Fibroblast of skin of right biceps (primary cell): ENCODE results near the gene POLR3A.
"Not testable (repeated sequence)": the region's sequence is repeated elsewhere in the genome, so short reads cannot be mapped to it uniquely, and the experiment has no call there.

Experiments
- DNase-seq: peaks from one replicate; pipeline ENCODE4 v3.0.0-alpha.2; 2013

Gene POLR3A

DNA sequence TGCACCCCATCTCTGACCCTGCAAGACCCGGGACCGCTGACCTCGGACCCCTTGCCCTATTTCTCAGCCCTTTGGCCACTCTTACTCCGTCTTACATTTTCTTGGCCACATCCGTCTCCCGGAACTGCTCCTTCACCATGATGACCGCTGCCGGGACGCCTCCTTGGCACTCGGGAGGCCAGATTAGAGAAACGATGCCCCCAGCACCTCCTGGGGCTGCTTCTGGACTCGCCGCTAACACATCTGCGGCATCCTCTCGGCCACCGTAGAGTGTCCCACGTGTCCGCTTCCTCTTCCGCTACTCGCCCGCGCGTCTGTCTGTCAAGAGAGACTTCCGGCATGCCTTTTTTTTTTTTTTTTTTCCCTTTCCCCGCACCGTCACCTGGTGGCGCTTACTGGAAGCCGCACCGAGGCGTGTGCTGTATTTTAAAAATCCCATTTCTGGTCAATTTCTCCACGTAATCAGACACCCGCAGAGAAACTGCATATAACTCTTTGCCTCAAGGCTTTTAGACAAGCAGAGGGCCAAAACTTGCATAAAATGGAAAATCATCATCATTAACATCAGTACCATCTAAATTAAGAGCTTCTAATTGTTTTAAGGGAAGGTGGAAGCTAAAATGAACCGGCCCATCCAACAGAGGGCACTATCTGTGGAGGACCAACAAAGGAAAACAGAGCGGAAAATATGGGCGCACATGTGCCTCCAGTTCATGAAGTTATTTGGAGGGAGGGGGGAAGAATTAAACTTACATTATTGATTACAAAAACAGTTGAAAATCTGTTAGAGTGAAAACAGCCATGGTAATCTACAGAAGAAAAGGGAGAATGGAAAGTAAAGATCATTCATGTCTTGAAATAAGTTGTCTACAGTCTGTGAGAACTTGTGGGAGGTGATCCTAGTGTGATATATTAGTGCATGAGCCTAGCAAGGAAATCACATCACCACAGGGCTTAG is at the start of gene POLR3A:
Gene POLR3A, minus strand, starts transcription at position 247 of the 958 bp plus-strand sequence. Its CDS starts 108 bp downstream, at position 139.
- DNase-seq = peak; percentile 99

DNA sequence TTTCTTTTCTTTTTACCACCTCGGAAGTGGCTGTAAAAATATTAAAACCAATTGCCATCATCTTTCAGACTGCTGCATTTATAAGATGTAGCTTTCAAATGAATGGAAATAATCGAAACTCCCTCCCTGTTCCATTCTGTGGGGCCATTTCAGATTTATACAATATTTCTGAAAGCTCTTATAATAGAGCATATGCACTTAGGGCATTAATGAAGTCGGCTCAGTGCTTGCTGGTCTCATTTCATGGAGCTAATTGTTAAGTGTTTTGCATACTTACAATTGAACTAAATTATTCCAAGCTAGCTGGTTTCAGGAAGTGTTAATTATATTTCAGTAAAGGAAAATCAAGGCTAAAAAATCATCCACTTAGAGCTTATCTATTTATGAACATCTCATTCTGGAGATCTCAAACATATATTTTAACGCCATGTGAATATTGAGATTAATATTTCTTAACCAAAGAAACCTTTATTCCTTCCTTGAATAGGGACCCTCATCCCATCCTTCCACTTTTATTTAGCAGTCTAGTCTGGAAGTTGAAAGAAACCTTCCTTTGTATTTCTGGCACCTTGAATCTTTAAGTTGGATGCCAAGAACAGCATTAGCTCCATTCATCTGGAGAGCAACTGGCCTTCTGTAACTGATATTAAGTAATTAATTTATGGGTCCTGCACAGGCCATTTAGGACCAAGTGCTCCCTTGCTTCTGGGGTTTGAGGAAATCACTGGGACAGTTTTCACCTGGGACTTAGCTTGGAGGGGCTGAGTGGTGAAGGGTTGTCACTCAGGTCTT is 49.4 kb upstream of the POLR3A start:
- DNase-seq = no peak

DNA sequence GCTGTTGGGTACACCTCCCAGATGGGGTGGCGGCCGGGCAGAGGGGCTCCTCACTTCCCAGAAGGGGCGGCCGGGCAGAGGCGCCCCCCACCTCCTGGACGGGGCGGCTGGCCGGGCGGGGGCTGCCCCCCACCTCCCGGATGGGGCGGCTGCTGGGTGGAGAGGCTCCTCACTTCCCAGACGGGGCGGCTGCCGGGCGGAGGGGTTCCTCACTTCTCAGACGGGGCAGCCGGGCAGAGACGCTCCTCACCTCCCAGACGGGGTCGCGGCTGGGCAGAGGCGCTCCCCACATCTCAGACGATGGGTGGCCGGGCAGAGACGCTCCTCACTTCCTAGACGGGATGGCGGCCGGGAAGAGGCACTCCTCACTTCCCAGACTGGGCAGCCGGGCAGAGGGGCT is 46.5 kb upstream of the POLR3A start:
- not testable (repeated sequence) for DNase-seq

DNA sequence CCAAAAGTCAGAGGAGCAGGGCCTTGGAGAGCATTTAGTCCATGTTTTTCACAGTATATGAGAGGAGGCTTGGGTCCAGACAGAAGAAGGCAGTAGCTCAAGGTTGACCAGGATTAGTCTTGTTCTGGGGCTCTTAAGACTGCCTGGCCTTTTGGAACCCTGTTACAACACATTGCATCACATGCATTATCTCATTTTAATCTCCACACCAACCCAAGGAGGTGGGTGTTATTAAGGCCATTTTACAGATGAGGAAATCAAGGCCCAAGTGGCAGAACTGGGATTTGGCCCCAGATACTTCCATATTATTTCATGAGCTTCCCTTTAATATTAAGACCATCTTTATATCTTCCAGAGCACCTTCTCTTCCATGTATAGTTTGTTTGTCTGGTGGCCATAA is 43.2 kb upstream of the POLR3A start:
- no peak for DNase-seq

DNA sequence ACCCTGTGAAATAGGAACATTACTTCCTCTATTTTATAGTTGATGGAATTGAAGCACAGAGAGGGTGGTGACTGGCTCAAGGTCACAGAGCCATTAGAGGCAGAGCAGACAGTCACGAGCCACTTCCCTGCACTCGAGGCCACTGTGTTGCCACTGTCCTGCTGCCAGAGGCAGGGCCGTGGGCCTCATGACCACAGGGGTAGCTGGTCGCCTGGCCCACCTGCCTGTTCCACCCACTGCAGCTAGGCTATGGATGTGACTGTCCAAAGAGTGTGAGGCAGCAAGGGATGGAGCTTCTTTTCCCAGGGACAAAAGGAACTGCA is 42.5 kb upstream of the POLR3A start:
- DNase-seq = no peak

DNA sequence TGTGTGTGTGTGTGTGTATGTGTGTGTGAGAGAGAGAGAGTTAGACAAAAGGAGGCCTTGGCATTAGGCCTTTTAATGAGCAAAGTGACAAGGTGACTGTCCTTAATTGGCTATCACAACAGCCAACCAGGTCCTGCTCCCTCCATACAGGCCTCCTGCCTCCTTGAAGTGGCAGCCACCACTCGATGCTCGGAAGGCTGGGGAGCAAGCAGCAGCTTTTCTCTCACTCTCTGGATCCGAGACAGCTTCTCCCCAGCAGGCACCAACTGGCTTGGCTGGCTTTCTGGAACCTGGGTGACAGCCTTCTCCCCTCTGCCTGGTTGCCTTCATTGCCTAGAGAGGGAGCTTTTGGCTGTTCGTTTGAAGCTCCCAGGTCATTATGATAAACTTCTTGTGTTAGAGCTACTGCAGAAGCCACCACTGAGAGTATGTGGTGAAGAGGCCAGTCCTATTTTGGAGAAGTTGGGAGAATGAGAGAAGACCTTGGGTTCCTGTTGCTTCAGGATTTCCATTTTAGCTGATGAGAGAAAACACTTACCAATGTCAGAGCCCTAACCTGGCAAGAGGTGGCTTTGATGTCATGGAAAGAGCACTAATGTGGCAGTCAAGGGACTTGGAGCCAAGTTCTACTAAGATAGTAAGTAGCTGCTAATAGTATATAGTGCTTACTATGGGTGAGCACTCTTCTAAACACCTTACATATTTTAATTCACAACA is 42.0 kb upstream of the POLR3A start:
- DNase-seq = no peak

DNA sequence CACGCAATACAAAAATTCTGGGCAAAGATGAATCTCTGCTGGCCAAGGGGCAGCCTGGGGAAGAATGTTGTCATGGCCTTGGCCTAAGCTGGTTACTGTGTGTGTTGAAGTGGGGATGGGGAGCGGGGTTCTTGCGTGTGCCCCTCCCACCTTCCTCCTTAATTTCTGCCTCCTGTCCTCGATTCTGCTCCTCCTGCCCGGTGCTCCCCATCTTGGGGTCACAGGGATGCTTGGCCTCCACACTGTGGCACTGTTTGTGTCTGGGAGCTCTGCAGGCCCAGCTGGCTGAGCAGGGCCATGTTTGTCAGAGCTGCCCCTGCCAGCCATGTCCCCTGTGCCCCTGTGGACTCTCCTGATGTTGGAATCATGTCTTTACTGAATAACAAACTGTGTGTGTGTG is 41.4 kb upstream of the POLR3A start:
- DNase-seq = no peak

DNA sequence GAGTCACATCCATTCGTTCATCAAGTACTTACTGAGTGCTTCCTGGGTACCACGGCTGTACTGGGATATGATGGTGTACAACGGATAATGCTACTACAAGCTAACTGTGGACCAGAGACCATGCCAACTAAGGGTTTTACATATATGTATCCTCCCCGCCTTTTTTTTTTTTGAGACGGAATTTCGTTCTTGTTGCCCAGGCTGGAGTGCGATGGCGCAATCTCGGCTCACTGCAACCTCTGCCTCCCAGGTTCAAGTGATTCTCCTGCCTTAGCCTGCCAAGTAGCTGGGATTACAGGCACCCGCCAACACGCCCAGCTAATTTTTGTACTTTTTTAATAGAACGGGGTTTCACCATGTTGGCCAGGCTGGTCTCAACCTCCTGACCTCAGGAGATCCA is 40.7 kb upstream of the POLR3A start:
- DNase-seq = not testable (repeated sequence)

DNA sequence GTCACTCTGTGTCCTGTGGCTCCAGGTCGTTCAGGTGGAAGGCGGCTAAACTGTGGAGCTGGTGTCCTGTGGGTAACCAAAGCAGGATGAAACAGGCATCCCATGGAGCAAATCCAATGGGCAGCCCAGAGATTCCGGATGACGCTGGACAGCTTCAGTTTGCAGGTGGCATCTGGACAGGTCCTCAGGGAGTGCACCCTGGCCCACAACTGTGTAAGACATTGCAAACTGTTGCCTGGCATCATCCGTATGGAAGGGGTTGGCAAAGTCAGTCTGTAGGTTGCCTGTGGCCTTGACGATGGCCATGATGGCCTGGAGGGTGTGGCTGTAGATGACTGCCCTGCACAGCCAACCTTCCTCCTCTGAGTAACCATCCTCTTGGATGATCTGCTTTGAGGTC is 39.8 kb upstream of the POLR3A start:
- no peak for DNase-seq

DNA sequence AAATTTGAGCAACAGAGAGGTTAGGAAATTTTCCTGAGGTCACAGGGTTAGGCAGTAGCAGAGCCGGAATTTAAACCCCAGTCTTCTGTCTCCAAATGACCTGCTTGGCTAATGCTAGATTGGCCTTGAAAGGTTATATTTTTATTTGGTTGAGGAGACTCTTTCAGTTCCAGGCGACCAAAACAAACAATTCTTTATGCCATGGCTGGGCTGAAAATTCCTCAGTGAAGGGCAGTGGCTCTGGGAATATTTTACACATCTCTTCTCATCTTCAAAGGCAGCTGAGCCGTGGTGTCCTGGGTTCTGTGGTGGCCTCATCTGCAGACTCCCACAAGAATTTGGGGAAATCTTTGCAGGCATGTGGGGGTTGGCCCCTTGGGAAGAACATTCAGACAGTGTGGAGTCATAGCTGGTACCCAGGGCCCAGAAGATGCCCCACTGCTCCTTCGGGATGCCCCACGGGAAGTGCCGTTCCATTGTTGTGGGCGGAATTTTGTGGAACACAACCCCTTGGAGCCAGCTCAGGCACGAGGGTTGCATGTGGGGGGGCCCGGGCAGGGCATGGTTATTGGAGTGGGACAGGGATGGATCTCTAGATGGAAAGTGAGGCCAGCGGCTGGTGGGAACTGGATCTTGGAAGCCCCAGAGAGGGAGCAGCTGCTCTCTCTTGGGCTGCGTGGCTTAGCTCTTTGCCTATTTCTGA is 37.6 kb upstream of the POLR3A start:
- DNase-seq = no peak

DNA sequence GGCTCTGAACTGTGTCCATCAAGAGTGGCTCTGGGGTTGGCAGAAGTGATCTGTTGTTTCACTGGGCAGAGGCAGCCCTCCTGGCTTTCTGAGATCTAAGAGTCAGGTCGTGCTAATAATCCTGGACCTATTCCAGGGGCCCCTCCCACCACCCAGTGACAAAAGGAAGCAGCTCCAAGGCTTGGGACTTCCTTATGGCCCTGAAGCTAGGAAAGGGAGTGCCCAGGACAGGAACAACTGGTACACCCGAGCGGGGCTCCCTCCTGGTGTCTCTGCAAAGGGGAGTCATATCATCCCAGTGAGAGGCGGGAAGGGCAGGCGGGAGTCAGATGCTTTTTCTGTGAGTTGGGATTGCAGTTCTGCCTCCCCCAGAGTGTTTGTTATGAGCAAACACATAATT is 36.7 kb upstream of the POLR3A start:
- no peak for DNase-seq

DNA sequence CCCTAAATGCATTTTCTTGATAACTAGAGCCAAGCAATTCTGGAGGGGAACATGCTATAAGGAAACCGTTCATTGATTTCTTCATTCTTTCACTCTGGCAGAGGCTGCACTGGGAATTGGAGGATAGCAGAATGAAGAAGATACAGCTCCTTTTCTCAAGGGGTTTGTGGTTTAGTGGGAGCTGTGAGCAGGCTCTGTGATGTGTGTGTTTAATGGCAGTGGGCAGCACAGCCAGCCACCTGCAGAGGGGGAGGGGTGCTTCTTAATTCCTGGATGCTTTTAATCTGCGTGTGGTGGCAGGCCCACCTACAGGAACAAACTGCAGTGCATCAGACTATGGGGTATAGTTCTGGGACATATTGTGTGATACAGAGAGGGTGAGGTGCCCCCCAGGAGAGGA is 36.3 kb upstream of the POLR3A start:
- DNase-seq = no peak

DNA sequence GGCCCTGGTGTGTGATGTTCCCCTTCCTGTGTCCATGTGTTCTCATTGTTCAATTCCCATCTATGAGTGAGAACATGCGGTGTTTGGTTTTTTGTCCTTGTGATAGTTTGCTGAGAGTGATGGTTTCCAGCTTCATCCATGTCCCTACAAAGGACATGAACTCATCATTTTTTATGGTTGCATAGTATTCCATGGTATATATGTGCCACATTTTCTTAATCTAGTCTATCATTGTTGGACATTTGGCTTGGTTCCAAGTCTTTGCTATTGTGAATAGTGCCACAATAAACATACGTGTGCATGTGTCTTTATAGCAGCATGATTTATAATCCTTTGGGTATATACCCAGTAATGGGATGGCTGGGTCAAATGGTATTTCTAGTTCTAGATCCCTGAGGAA is 35.6 kb upstream of the POLR3A start:
- DNase-seq = not testable (repeated sequence)

DNA sequence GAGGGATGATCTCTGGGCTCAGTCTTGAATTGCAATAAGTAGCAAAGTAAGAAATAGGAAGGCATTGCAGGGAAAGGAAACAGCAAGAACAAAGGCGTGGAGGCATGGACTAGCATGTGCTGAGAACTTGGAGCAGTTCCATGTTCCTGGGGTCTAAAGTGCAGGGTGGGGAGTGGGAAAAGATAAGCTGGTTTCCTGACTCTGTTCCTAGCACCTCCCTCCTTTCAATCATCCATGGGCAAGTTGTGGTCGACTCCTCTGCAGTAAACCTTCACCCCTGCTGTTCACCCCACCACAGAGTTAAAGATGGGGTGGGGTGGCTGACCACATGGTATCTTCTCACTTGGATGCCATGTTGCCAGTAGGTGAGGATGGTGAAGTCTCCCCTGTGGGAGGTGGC is 33.9 kb upstream of the POLR3A start:
- DNase-seq = no peak

DNA sequence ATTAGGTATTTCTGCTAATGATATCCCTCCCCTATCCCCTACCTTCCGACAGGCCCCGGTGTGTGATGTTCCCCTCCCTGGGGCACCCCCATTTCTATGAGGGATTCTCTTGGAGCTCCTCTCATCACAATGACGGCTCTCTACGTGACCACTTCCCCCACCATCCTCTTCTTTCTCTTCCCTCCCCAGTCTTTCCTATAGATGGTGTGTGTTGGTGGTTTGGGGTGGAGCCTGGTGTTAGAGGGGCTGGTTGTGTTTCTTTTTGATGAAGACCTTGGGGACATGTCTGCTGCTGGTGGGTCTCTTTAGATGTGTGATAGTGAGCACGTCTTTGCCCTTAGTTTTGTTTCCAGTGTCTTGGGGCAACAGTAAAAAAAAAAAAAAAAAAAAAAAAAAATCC is 33.0 kb upstream of the POLR3A start:
- DNase-seq = no peak

DNA sequence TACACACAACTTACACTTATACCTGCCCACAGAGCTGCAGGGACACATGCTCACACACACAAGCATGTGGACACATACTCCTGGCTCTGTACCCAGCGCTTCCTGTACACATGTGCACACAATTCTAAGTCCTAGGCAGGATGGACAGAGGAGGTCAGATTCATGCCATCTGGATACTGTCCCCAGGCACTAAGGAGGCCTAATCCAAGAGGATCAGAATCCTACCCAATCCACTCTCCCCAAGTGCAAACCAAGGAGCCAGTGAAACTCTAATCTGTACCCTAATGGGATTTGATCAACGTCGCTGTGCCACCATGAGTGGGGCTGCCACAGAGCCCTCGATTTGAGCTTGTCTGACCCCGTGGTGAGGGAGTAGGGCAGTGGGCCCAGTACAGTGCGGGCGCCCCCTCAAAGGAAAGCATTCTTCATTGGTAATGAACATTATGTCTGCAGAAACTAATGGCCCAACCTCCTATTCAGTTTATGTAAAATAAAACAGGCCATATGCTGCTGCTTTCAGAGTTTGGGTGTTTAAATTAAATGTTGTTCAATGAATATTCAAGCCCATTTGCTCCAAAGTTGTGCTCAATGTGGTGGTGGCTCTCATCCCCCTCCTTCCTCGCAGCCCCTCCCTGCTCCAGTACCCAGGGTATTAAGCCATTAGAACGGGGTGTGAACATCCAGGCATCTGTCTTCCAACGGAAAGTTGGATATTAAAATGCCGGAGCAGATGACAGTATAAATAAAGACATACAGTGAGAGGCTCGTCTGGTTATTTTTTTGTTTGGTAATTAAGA is 30.8 kb upstream of the POLR3A start:
- no peak for DNase-seq

DNA sequence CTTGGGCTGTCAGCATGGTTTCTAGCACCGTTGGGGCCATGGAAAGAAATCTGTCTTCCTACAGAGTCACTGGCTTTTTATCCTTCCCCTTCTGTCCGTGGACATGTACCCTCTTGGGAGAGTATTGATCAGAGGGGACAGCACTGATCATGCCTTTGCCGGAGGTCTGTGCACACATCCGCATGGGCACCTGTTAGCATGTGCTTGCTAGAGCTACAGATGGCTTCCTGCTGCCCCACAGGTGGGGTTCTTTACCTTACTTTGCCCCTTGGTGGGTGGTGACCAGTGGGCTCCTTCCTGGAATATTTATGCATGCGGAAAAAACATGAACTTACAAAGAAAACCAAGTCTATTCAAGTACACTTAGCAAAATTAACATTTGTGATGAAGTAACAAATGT is 29.2 kb upstream of the POLR3A start:
- DNase-seq = no peak

DNA sequence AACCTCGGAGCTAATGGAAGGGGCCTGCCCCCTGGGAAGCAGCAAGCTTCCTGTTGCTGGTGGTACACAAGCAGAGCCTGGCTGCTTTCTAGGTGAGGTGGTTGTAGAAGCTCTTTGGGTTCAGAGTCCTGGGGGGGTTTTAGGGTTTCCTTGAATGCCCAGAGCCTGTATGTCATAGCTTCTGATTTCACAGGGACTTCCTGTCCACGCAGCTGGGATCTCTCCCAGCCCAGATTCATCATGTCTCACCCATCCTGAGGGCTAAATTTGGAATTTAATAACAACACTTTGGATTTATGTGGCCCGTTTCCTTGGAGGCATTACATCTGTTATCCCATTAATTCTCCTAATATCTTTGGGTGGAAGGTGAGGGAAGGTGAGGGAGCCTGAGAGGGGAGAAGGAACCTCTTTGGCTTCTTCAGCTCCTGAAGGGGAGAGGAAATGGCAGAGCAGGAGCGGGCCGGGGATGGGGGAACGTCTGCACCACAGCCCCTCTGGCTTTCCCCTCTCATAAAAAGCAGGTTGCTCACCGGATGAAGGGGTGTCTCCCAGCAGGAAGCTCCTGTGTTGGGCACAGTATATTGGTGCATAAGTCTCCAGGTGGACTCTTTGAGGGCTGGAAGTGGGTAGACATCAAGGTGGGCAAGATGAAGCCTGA is 24.0 kb upstream of the POLR3A start:
- DNase-seq = peak; percentile 88

DNA sequence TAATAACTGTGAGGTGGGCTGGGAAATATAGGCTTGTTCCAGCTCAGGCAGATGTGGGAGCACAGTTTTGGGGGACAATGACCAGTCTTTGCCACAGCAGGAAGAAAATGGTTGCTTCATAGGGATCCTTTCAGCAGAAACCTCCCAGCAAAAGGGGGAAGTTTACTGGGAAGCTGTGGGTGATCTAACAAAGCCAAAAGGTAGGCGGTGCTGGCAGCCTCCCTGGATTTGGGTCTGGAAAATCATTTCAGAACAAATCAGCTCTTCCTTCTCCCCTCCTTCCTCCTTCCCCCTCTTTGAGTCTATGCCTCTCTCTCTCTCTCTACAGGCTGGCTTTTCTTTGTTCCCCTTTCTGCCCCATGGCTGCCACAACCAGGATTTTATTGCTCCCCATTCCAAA is 20.5 kb upstream of the POLR3A start:
- DNase-seq = no peak

DNA sequence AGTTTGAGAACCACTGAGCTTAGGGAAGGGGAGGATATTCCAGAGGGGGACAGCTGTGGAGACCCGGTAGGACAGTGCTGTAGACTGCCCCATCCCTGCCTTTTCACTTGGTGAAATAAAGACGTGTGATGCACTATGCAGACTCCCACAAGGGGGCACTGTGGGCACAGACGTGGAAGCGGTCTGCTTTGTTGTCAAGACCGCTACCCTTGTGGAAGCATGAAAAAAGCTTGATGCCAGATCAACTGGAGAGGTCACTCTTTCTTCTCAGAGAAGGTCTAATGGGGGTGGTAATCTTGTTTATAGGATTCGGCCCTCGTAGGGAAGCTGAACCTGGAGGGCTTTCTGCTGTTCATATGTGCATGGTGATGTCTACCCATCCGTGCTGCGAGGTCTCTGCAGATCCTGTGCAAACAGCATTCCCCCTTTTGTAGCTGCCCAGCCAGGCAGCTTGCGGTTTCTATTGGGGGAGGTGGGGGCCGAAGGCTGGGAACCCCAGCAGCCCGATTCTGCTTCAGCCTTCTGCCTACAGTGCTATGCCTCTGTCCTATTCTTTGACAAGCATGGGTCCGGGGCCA is 18.1 kb upstream of the POLR3A start:
- DNase-seq = peak; percentile 82

DNA sequence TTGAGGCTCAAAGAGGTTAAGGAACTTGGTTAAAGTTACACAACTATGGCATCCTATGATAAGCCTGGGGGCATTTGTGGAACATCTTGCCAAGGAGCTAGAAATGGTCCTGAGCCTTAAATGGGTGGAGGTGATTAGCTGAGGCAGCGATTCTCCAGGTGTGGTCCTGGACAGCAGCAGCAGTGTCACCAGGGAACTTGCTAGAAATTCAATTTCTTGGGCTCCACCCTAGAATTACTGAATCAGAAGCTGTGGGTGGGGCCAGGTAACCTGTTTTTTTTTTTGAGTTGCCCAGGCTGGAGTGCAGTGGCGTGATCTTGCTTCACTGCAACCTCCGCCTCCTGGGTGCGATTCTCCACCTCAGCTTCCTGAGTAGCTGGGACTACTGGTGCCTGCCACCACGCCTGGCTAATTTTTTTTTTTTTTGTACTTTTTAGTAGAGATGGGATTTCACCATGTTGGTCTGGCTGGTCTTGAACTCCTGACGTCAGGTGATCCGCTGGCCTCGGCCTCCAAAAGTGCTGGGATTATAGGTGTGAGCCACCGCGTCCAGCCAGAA is 17.5 kb upstream of the POLR3A start:
- no peak for DNase-seq
